GM12892 (cell line): Measurements from ENCODE around the gene DPH2.

ENCODE experiments used
- DNase-seq: peaks from one replicate; pipeline ENCODE4 v3.0.0; 2011; ENCODE audit not compliant: insufficient read length
- FAIRE-seq: peaks from 2 replicates; lab custom pipeline; 2011; peaks lifted over from hg19 to GRCh38; lab: Jason Lieb, UNC
- POLR2A ChIP-seq: IDR thresholded peaks from 2 replicates; pipeline ENCODE4 v1.6.1; 2011; ENCODE audit warnings: low read depth, low read length, control low read depth
- POLR2AphosphoS5 ChIP-seq: IDR thresholded peaks from 2 replicates; pipeline ENCODE4 v1.6.1; 2011; ENCODE audit warnings: low read depth, low read length, control low read depth
- TAF1 ChIP-seq: IDR thresholded peaks from 2 replicates; pipeline ENCODE4 v1.6.1; 2011; ENCODE audit warnings: low read depth, mild to moderate bottlenecking, control low read depth, low read length, borderline replicate concordance

DPH2 gene

DNA sequence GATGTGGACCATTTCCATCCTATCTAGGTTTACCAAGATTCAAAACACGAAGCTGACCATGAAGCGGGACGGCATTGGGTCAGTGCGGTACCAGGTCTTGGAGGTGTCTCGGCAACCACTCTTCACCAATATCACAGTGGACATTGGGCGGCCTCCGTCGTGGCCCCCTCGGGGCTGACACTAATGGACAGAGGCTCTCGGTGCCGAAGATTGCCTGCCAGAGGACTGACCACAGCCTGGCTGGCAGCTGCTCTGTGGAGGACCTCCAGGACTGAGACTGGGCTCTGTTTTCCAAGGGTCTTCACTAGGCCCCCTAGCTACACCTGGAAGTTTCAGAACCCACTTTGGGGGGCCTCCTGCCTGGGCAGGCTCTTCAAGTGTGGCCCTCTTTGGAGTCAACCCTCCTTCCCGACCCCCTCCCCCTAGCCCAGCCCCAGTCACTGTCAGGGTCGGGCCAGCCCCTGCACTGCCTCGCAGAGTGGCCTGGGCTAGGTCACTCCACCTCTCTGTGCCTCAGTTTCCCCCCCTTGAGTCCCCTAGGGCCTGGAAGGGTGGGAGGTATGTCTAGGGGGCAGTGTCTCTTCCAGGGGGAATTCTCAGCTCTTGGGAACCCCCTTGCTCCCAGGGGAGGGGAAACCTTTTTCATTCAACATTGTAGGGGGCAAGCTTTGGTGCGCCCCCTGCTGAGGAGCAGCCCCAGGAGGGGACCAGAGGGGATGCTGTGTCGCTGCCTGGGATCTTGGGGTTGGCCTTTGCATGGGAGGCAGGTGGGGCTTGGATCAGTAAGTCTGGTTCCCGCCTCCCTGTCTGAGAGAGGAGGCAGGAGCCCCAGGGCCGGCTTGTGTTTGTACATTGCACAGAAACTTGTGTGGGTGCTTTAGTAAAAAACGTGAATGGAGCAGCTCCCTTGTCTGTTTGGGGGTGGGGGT is 20.7 kb downstream of the DPH2 start:
- FAIRE-seq (no peak), DNase-seq (no peak)
- no peak for TF ChIP-seq POLR2A
- no peak for TF ChIP-seq TAF1
- no peak for TF ChIP-seq POLR2AphosphoS5

GRCh38 chr1:43991200-43991475 is 21.3 kb downstream of the DPH2 start:
- DNase-seq: no peak
- TF ChIP-seq POLR2AphosphoS5: no peak
- TF ChIP-seq TAF1: no peak
- no peak for TF ChIP-seq POLR2A
- FAIRE-seq: no peak

GRCh38 chr1:43991476-43992231 is 21.8 kb downstream of the DPH2 start, which contains the start of gene CCDC24:
CCDC24 (plus strand) TSS chr1:43991599; CDS start chr1:43991879, 280 bp downstream.
- peak; percentile 91 for DNase-seq
- FAIRE-seq: peak; percentile 75
- 0 out of 2 replicates have a peak, but pooled peaks have one; percentile 53 for TF ChIP-seq POLR2A
- 0 out of 2 replicates have a peak, but pooled peaks have one; percentile 18 for TF ChIP-seq TAF1
- TF ChIP-seq POLR2AphosphoS5: no peak

- no peak for TF ChIP-seq POLR2A
- no peak for TF ChIP-seq POLR2AphosphoS5
- TF ChIP-seq TAF1: no peak
- DNase-seq (no peak), FAIRE-seq (no peak)
Measured at GRCh38 chr1:43992232-43992995, 22.6 kb downstream of the DPH2 start.

- TF ChIP-seq POLR2AphosphoS5: no peak
- no peak for TF ChIP-seq POLR2A
- TF ChIP-seq TAF1: no peak
- DNase-seq (no peak), FAIRE-seq (no peak)
Measured at GRCh38 chr1:43993206-43993914, 23.6 kb downstream of the DPH2 start.

DNA sequence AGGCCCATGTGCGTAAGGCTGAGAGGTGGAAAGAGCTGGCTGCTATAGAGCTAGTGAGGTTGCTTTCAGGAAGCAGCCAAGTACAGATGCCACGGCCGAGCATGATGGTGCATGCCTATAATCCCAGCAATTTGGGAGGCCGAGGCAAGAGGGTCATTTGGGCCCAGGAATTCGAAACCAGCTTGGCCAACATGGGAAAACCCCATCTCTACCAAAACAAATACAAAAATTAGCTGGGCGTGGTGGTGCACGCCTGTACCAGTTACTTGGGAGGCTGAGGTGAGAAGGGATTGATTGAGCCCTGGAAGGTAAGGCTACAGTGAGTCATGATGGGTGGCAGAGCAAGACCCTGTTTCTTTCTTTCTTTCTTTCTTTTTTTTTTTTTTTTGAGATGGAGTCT is 24.3 kb downstream of the DPH2 start:
- FAIRE-seq (no peak), DNase-seq (no peak)
- TF ChIP-seq POLR2A (no peak), POLR2AphosphoS5 (no peak), TAF1 (no peak)

DNA sequence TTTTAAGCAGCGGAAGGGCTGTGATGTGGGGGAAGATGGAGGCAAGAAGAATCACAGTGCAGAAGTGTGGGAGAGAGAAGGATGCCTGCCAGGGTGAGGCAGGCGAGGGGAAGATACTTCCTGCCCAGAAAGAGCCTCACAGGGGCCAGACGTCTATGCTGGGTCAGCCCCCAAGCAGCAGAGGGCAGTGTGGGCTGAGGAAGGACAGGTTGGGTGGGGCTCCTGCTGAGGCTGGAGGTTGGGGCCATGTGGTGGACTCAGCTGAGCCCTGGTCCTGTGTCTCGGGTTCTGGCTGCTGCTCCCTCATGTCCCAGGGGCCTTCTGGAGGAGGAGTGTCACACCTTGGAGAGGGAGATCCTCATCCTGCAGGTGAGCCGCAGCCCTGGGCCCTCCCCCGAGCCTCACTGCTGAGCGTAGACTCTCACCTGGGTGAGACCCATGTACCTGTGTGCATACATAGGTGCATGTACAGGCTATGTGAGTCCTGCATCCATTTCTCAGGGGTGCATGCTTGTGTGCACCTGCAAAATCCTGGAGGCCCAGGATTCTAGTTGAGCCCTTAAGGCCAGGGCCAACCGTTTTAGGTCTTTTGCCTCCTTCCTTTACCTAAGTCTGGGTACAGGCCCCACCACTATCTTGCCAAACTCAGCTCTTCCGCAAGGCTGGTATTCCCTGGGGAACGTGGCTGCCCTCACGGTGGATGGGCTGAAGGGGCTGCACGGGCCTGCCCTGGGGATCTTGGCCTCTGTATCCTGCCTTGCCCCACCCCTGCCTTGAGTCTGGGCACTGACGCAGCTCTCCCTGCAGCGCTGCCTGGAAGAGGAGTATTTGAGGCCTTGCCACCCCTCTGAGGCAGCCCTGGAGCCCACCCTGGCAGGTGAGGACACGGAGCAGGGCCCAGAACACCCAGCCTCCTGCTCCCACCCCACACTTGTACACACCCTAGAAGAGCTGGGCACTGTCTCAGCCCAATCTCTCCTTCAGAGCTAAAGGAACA is 25.3 kb downstream of the DPH2 start:
- FAIRE-seq (no peak), DNase-seq (no peak)
- no peak for TF ChIP-seq TAF1

GRCh38 chr1:43995984-43996732 is 26.3 kb downstream of the DPH2 start:
- DNase-seq (no peak), FAIRE-seq (no peak)
- TF ChIP-seq POLR2A (no peak), POLR2AphosphoS5 (no peak), TAF1 (no peak)

DNA sequence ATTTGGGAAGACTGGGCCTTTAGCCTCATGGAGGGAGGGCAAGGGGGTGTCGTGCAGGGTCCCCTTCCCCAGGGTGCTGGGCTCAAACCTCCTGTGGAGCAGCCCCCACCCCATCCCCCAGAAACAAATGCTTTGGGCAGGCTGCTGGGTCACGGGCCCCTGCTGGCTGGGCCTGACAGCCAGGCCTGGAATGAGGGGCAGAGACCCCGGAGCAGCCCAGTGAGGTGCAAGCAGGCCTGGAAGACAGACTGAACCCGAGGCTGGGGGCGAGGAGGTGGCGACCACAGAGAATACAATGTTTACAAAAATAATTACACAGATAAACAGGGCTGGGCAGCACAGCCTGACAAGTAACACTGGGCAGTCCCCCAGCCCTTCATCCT is 26.9 kb downstream of the DPH2 start:
- FAIRE-seq: no peak
- DNase-seq: no peak
- TF ChIP-seq POLR2AphosphoS5: no peak
- no peak for TF ChIP-seq TAF1
- TF ChIP-seq POLR2A: no peak
